Right lung (tissue), 5 donors: ENCODE data around the gene PLD1. TPM values are rescaled to one million over a fixed set of nuclear protein-coding genes. Genes with fewer than 3 reads are reported as not detected.
"Not testable (repeated sequence)": the region's sequence is repeated elsewhere in the genome, so short reads cannot be mapped to it uniquely, and the experiment has no call there.

Experiments used
- DNase-seq, 2 donors: peaks; one replicate each; pipeline ENCODE4 v3.0.0-alpha.2; 2013
- polyA plus RNA-seq, 5 donors: library from polyadenylated mRNA; unstranded; fragments of 120-200 nt; gene quantifications; one replicate each; pipeline versions ENCODE4 v1.2.1 to v1.2.3, GENCODE V29; 2013; ENCODE audit warnings: inconsistent platforms in 1 of 5, low replicate concordance in 1 of 5; ENCODE audit not compliant: insufficient read length in 5 of 5, insufficient read depth in 1 of 5

Gene PLD1
- polyA plus RNA-seq, 5 donors, result 2.8 to 6.3 (median 5.0) TPM

DNA sequence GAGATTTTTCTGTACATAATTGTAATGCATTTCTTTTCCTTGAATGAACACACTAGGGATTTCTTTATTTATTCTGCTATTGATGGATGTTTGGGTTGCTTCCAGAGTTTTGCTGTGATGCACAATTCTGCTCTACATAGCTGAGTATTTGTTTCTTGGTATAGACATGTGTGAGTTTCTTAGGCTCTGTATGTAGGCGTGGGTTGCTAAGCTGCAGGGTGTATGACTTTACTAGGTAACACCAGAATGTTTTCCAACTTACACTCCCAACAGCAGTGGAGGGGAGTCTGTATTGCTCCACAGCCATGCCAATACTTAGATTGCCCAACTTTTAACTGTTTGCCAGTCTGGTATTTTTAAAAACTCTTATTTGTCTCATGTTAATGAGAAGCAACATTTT lies 194.6 kb downstream of the PLD1 start:
- no peak for DNase-seq

DNA sequence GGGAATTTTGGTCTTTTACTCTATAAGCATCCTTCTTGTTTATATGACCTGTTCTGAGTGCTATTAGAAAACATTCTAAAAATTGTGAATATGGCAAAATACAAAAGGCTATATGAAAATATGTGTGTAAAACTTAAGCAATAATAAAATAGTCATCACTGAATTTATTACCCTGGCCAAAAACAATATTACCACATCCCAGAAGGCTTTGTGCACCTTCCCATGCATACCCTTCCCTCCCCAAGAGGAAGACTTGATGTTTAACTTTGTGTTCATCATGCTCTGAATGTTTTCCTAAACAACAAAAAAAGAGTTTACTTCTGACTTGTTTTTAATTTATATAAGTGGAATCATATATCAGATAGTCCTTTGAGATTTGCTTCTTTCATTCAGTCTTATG lies 195.0 kb downstream of the PLD1 start:
- DNase-seq, result no peak

DNA sequence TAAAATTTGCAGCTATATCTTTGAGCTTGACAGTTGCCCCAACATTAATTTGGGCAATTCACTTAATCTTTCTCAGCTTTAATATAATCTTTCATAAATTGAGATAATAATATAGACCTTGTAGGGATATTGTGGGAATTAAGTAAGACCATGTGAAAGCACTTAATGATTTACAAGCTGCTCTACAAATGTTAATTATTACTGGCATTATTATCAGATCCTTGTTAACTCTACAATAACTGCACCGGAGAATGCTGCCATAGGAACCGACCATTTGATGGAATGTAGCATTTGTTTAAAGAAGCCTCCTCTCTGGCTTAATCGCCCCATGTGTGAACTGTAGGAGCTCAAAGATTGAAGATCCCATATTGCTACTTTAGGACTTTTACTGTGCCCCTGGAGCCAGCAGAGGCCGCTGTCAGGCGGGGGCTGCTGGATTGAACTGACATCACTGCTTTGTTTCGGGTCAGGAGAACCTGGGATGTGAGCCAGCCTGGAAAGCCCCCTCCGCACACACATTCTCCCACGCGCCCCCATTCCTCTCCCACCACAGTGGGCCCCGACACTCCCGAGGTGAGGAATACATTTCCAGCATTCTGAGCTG lies 195.9 kb downstream of the PLD1 start:
- DNase-seq, result peak; percentile 18

DNA sequence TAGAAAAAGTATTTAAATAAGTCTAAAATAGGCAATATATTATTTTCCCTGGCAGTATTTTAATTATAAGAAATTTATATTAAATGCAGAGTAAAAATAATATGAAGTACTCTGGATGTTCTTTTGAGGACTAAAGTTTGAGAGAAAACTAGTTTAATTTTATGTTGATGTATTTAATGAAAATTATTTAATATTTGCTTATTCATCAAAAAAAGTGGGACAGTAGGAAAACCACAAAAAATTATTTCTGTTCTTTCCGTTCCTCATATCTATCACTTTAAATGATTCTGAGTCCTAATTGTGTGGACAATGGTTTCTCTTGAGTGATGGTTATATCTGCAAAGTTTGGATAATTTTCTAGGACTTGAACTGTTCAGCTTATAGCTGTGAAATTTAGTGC lies 202.8 kb downstream of the PLD1 start:
- no peak for DNase-seq

DNA sequence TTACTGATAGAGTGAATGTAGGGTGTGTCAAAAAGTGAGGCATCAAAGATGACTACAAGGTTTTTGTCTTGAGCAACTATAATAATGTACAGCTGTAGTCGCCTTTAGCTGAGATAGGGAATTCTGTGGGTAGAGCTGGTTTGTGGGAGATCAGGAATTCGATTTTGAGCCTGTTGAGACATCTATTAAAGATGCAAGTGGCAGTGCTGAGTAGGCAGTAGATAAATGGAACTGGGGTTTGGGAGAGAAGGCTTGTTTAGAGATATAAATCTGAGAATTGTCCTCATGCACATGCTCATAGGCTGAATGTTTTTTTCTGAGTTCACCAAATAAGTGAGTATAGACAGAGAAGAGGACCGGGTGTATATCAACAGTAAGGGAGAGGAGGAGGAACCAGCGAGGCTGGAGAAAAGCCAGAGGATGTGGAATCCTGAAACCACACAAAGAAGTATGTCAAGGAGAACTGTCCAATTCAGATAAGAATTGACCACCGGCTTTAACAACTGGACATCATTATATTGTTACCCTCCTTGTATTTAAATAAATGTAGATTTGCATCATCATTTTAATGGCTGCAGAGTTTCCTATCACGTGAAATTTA lies 204.0 kb downstream of the PLD1 start:
- DNase-seq, result no peak

DNA sequence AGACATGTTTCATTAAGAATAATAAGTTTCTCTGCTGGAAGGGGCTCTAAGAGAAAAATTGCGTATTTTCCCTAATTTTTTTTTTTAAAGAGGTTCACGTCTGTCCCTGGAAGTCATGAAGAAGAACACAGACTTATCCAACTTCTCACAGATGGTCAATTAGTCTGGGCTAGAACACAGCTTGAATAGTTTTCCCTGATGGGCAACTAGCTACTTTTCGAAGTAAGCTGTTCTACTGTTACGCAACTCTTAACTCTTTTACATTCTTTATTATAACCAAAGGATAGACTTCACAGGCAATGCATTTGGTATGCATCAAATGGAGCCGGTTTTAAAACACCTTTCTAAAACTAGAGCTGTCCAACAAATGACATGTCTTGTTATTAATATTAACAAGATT lies 205.9 kb downstream of the PLD1 start:
- no peak for DNase-seq

DNA sequence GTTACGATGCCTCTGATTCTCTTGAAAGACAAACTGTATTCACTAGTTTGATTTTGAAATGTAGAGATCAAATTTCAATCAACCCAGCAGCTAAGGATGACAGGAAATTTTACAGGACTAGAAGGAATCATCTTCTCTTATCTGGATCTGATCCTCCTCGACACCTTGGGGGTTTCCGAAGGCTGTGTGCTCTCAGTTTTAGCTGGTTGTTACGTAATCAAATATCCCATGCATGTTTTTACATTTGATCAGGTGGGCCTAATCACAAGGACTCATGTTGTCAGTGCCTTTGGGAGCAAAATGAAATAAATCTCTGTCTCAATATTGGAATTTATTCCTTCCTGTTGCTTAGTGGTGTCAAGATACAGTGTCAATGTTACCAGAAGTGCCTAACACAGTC lies 208.2 kb downstream of the PLD1 start:
- DNase-seq, result no peak

DNA sequence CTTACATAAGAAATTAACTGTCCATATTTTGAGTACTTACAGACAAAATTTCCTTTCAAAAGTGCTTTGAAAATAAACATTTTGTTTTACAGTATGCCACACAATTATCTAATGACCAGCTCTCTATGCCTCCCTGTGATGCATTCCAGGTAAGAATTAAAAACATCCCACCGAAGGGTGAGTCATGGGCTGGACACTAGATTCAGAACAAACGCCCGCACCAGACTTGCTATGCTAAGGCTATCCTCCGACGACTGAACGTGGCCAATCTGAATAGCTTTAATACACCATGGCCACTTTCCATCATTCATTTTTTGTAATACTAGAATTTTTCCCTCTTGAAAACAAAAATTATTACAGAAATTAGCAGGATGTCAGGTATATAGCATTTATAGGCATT lies 210.3 kb downstream of the PLD1 start:
- DNase-seq, result no peak

DNA sequence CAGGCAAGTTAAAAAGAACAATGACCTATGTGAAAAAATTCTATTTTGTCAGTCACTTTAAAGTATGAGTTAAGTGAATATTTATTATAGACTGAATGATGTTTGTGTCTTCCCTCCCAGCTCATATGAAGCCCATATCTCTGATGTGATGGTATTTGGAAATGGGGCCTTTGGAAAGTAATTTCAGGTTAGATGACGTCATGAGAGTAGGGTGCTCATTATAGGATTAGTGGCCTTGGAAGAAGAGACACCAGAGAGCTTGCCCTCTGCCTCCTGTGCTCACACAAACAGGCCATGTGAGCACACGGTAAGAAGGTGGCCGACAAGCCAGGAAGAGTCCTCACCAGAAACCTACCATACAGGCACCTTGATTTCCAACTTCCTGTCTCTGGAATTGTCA lies 211.3 kb downstream of the PLD1 start:
- no peak for DNase-seq

DNA sequence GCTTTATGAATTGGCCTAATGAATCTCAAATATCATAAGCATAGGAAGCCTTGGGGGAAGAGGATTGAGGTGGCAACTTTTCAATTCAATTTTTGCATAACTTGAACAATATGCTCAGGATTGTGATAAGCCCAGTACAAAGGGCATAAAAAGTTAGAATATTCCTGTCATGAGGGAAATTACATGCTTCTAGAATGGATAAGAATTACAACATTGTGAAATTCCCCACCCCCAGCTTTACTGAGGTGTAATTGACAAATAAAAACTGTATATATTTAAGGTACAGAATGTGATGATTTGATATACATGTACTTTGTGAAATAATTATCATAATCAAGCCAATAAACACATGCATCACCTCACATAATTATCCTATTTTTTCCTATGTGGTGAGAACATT lies 217.5 kb downstream of the PLD1 start:
- DNase-seq, result no peak

DNA sequence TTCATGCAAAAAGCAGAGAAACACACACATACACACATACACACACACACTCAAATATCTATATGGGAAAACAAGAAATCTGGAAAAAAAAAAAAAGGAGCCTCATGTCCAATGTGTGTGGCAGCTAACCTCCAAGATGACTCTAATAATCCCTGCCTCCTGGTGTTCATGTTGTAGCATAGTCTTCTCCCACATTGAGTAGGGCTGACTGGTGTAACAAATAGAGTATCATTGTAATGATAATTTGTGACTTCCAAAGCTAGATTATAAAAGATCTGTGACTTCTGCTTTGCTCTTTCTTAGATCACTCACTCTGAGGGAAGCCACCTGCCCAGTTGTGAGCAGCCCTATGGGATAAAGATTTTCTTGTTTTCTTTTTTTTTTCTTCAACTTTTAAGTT lies 219.2 kb downstream of the PLD1 start:
- no peak for DNase-seq

DNA sequence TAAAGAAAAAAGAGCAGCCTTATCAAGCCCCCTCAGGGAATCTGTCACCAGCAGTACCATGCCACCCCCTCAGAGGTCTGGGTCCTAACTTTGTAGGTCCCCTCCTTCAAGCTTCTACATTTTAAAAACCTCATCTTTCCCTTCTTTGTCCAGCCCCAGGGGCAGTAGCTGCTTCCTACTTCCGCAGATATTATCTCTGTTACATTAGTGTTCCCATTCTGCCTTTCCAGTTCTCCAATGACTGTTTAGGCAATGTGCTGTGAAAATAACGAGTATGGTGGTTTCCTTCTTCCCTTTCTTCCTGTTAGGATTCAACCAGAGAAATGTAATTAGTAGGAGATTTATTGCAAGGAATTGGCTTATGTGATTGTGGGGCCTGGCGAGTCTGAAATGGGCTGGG lies 224.0 kb downstream of the PLD1 start:
- DNase-seq, result no peak

DNA sequence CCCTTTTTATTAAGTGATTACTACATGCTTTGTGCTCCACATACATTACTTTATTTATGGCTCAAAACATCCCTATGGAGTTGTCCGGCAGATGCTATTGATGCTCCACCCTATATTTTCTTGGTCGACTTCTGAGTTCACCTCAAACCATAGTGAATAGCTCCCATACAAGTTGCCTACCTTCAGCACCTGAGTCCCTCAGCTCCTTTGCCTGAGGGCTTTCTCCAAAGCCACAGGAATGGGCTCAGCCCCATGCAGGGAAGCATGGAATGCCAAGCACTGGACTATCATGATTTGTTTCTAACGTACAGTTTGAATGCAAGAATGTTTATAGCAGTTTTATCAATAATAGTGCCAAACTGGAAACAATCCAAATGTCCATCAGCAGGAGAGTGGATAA lies 225.2 kb downstream of the PLD1 start:
- no peak for DNase-seq

DNA sequence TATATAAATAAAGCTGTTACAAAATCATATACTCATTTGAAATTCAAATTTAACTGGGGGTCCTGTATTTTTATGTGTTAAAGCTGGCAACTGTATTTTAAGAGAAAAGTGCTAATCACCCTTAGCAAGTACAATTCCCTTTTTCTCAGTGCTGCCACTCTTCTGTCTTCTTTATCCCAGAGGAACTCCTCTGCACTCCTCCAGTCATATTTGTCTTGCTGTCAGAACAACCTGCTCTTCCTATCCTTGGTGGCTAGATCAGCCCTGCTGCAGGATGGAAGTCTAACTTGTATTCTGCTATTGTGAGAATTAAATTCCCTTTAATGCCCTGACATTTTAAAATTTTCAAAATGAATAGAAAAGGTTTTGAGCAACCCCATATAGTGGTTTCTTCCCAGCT lies 226.2 kb downstream of the PLD1 start:
- DNase-seq, result no peak

DNA sequence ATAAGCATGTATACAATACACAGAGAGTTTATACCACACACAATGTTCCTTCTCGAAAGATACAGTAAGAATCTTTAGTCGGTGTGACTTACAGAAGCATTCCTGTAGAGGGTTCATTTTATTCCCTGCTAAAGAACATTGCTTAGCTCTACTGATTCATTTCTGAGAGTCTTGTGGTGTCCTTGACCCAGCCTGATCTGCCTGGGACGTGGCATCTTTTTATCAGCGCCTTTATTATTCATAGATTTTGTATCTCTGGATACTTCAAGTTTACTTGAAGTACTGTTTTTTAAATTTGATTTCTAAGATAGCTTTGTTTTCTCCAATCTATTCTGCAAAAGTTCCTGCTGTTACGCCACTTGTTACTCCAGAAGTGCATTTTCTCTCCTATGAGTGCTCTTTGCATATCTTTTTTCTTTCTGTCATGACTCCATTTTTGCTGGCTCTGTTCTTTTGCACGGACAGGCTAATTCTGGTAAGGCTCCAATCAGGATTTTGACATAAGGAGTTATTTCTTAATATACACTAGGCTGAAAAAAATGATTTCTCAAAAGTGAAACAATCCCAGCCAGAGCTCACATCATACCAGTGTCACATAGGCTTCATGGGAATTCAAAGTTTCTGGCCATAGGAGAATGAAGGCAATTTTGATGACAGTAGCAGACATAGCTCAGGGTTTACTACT lies 235.6 kb downstream of the PLD1 start:
- no peak for DNase-seq

DNA sequence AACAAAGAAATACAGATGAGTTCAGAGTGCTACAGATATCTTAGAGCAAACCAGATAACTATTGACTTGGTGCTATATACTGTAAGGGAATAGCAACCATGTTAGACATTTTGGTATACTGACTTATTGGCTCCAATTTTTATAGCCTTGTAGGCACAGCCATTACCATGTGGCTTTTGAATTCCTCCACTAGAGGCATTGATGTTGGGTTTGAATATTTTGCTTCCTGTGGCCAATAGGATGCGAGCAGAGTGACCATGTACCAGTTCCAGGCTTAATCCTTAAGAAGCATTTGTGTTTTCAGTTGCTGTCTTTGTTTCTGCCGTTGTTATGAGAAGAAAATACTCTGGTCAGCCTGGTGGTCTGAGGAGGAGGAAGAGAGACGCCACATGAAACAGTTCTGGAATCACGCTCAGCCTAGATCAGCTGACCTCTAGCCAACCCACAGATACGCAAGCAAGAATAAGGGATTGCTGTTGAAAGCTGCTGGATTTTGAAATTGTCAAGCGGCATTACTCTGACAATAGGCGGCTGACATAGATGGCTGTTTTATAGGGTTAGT lies 240.6 kb downstream of the PLD1 start:
- no peak for DNase-seq

DNA sequence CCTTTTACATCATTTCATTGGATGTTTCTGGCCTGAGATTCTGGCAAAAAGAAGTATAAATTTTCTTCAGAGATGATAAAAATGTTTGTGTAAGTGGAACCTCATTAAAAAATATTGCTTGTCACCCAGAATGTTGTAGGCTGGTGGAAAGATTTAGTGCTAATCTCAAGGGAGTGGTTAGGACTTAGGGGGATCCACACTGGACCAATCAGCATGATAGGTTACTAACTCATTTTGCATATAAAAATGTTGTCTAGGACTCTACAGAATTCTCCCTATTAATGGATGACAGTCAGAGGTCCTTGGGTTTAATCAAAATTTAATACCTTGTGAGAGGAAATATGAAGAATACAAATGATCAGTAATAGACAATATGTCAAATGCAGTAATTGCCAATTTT lies 241.5 kb downstream of the PLD1 start:
- DNase-seq, result no peak

DNA sequence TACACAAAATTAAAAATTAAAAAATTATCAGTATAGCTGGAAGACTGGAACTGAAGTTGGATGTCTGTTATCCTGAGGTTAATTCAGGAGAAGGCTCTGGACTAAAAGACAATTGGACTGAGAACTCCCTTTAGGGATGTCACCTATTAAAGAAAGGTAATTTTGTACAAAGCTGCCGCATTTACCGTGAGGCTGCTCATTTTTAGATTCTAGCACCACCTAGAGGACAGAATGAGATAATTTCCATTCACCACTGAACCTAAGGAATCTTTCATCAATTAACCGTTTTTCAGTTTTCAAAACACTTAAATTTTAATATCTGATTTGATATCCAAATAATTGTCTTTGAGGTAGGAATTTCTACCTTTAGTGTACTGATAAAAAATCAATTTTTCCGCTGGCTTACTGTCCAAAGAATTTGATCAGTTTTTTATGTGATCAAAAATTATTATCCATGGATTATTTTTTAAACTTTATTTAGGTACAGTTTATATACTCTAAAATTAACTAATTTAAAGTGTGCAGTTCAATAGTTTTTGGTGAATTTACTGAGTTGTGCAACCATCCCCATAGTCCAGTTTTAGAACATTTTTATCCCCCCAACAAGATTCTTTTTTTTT lies 243.4 kb downstream of the PLD1 start:
- no peak for DNase-seq

DNA sequence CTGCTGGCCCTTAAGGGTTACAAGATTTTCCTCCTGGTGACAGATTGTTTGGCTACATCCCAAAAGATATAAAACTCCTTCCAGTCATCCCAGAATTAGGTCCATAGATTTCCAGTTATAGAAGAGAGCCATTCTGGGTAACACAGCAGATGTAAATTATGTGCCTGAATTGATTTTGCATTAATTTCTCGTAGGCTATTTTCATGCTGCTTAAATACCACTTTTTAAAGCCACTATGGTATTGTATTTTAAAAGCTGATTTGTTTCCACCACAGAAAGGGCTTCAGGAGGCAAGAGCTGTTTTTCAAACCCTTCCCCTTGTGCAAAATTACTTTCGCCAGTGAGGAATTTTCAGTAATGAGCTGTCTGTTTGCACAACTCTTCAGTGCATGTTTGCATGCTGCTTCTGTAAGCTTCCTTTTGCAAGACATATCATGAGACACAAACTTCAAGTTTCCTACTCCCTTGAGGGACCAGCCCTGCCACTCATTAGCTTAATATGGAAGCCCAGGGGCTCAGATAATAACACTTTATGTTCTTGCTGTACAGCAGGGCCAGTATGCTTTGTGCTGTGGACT lies 244.7 kb downstream of the PLD1 start:
- DNase-seq, result no peak

DNA sequence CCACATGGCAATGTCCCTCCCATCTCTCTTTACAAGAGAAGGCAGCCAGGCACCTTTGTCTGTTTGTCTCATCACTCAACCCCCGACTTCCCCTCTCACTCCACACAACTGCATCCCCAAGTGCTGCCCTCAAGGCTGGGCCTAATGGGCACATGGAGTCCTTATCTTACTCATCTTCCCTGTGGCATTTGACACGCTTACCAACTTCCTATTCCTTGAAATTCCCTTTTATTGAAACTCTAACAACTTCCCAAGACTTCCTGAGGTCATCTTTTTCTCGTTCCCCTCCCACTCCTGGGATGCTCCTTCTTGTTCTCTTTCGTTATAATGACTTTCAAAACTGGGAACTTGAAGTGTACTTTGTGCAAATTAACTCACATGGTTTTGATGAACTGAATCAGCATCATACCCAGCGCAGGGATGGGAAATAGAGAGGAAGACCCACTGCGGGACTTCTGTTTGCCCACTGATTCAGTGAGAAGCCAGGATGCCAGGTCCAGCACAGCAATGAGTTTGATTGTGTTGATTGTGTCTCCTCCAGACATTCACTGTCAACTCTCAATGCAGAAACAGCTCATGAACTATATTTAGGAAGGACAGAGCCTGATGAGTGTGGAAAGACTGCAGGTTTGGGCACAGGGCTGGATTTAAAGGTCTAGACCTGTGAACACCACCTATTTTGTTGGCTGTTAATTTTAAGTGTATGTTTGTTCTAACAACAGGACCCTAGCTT lies 245.4 kb downstream of the PLD1 start:
- DNase-seq, result no peak

DNA sequence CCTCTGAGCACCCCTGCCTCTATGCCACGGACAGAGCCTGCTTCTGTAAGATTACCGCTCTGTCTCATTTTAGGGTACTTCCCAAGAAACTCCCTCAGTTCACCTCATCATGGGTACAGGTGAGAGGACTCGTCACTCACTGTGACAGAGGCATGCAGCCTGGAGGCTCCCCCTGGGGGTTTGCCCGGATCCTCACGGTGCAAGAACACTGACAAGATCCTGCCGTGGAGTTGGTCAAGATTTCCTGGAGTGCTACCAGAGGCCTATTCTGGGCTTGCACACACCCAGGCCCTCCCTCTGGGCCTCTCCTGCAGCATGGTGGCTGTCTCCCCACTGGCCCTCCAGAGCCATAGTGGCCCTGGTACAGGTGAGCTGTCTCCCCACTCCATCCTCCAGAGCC lies 247.0 kb downstream of the PLD1 start:
- no peak for DNase-seq

DNA sequence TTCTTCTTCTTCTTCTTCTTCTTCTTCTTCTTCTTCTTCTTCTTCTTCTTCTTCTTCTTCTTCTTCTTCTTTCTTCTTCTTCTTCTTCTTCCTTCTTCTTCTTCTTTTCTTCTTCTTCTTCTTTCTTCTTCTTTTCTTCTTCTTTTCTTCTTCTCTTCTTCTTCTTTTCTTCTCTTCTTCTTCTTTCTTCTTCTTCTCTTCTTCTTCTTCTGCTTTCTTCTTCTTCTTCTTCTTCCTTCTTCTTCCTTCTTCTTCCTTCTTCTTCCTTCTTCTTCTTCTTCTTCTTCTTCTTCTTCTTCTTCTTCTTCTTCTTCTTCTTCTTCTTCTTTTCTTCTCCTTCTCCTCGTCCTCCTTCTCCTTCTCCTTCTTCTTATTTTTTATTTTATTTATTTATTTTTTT lies 247.8 kb downstream of the PLD1 start:
- DNase-seq, result not testable (repeated sequence)
